AG20443 (cell line): ENCODE data around the gene OR6J1.
A peak's percentile ranks its signal among the peaks of the same experiment; 100 is the strongest.
"Not testable (repeated sequence)": the region's sequence is repeated elsewhere in the genome, so short reads cannot be mapped to it uniquely, and the experiment has no call there.

Source experiments
- DNase-seq: peaks from one replicate; pipeline ENCODE4 v3.0.0; 2012; ENCODE audit warnings: low spot score, mixed read lengths

The OR6J1 gene

GRCh38 chr14:22650960-22651521 lies 6.9 kb upstream of the OR6J1 start:
- no peak for DNase-seq

GRCh38 chr14:22650046-22650739 lies 6.0 kb upstream of the OR6J1 start:
- no peak for DNase-seq

- peak; percentile 40 for DNase-seq
Measured at GRCh38 chr14:22648506-22648905, 4.4 kb upstream of the OR6J1 start.

- peak; percentile 69 for DNase-seq
Measured at GRCh38 chr14:22646570-22647254, 2.6 kb upstream of the OR6J1 start.

- DNase-seq, result no peak
Measured at GRCh38 chr14:22641846-22642245, 2.3 kb downstream of the OR6J1 start.

GRCh38 chr14:22640192-22640591 lies 4.0 kb downstream of the OR6J1 start:
- DNase-seq, result no peak

- DNase-seq, result not testable (repeated sequence)
Measured at GRCh38 chr14:22635980-22636379, 8.2 kb downstream of the OR6J1 start.

- no peak for DNase-seq
Measured at GRCh38 chr14:22634233-22634900, 9.8 kb downstream of the OR6J1 start.

- peak; percentile 71 for DNase-seq
Measured at GRCh38 chr14:22630486-22630885, 13.7 kb downstream of the OR6J1 start.

- DNase-seq, result no peak
Measured at GRCh38 chr14:22630066-22630465, 14.1 kb downstream of the OR6J1 start.

- DNase-seq, result no peak
Measured at GRCh38 chr14:22629361-22629760, 14.8 kb downstream of the OR6J1 start.

- DNase-seq, result no peak
Measured at GRCh38 chr14:22627506-22628263, 16.5 kb downstream of the OR6J1 start.

- no peak for DNase-seq
Measured at GRCh38 chr14:22626590-22626989, 17.6 kb downstream of the OR6J1 start.

- no peak for DNase-seq
Measured at GRCh38 chr14:22623047-22623446, 21.1 kb downstream of the OR6J1 start.

- DNase-seq, result no peak
Measured at GRCh38 chr14:22622255-22622654, 21.9 kb downstream of the OR6J1 start.

- DNase-seq, result not testable (repeated sequence)
Measured at GRCh38 chr14:22615765-22616164, 28.4 kb downstream of the OR6J1 start.

- DNase-seq, result peak; percentile 92
Measured at GRCh38 chr14:22614240-22614799, 29.8 kb downstream of the OR6J1 start.

- DNase-seq, result no peak
Measured at GRCh38 chr14:22613736-22614239, 30.4 kb downstream of the OR6J1 start.

- no peak for DNase-seq
Measured at GRCh38 chr14:22613106-22613695, 31.0 kb downstream of the OR6J1 start.

- DNase-seq, result no peak
Measured at GRCh38 chr14:22610931-22611330, 33.2 kb downstream of the OR6J1 start.

GRCh38 chr14:22607291-22607690 lies 36.9 kb downstream of the OR6J1 start:
- no peak for DNase-seq
